Prostate gland (tissue), 2 donors: ENCODE measurements around the gene SCG5. TPM values are rescaled to one million over a fixed set of nuclear protein-coding genes. Genes with fewer than 3 reads are reported as not detected.

Source experiments
- DNase-seq: peaks from one replicate; pipeline ENCODE4 v3.0.0-alpha.2; 2019; ENCODE audit warnings: low spot score
- H3K27ac ChIP-seq, 2 donors: fragments of 200-600 bp; sonication (generic); 2 replicates each; pipeline ENCODE4 v1.5.1; 2017 to 2019
- H3K27me3 ChIP-seq: fragments of 200-600 bp; sonication (generic); replicated peaks from 2 replicates; pipeline ENCODE4 v1.5.1; 2019; ENCODE audit not compliant: insufficient read depth
- H3K36me3 ChIP-seq, 2 donors: fragments of 200-600 bp; sonication (generic); 1 replicate in 1 of 2; 2 replicates in 1 of 2; pipeline versions ENCODE4 v1.5.1 to v1.8.1; 2017 to 2019
- H3K4me1 ChIP-seq: fragments of 200-600 bp; sonication (generic); replicated peaks from 2 replicates; pipeline ENCODE4 v1.5.1; 2019
- H3K4me3 ChIP-seq, 2 donors: fragments of 200-600 bp; sonication (generic); 2 replicates each; pipeline ENCODE4 v1.5.1; 2017 to 2019
- H3K9me3 ChIP-seq: fragments of 200-600 bp; sonication (generic); 2 replicates; pipeline ENCODE4 v1.5.1; 2017
- POLR2A ChIP-seq: fragments of 450-650 bp; IDR thresholded peaks from one replicate; pipeline ENCODE4 v1.6.1; 2016; ENCODE audit warnings: antibody characterized with exemption, mild to moderate bottlenecking
- POLR2AphosphoS5 ChIP-seq: sonication (generic); formaldehyde crosslinking; IDR thresholded peaks from one replicate; pipeline ENCODE4 v1.6.1; 2017; ENCODE audit warnings: antibody characterized with exemption
- WGBS: methylation state at CpG from one replicate; pipeline ENCODE4 v1.1.5; 2018; 5-methylcytosine and 5-hydroxymethylcytosine counted together
- intact Hi-C: fragments of 100-400 bp; cut with DNase I; formaldehyde crosslinking; loops from one replicate; pipeline ENCODE4 v1.14.2; 2022
- total RNA-seq, 2 donors: library from RNA; depleted of rRNA; stranded (reverse); fragments of >200 nt; gene quantifications; one replicate each; pipeline ENCODE4 v1.1.0, GENCODE V29; 2016
- TF ChIP-seq, protein P1 (sequence below), 4 experiments: fragments of 200-600 bp in 2 of 4; fragments of 450-650 bp in 2 of 4; sonication (generic) in 2 of 4; IDR thresholded peaks; 1 replicate in 3 of 4; 2 replicates in 1 of 4; pipeline ENCODE4 v1.5.1; 2016 to 2019; ENCODE audit warnings: antibody characterized with exemption in 4 of 4, mild to moderate bottlenecking in 2 of 4, moderate library complexity in 2 of 4

The SCG5 gene
- total RNA-seq, 2 donors from 2014 or later: 0.96 to 4.2 TPM

DNA sequence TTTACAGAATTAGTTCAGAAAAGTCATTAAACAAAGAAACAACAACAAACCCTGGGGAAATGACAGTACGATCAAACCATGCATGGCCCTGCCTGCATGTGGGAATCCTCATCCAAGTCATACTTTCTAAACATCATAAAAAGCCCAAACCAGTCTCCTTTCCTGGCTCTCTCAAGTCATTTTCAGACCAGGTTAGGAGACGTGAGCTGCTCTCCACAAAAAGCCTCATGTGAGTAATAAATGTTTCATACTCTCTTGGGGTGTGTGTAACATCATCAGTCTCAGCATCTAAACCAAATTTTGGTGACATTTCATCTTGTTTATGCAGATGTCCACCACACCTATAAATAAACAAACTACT lies 95.2 kb downstream of the SCG5 start:
- Histone ChIP-seq H3K9me3 (no peaks in the 10 kb centered on the region), H3K4me3 (no peak overlapping the region), H3K4me1 (no peaks in the 10 kb centered on the region), H3K27me3 (no peaks in the 10 kb centered on the region), H3K27ac (no peak overlapping the region), H3K36me3 (no peaks in the 10 kb centered on the region)
- no peak for TF ChIP-seq POLR2AphosphoS5
- TF ChIP-seq, protein P1, sequence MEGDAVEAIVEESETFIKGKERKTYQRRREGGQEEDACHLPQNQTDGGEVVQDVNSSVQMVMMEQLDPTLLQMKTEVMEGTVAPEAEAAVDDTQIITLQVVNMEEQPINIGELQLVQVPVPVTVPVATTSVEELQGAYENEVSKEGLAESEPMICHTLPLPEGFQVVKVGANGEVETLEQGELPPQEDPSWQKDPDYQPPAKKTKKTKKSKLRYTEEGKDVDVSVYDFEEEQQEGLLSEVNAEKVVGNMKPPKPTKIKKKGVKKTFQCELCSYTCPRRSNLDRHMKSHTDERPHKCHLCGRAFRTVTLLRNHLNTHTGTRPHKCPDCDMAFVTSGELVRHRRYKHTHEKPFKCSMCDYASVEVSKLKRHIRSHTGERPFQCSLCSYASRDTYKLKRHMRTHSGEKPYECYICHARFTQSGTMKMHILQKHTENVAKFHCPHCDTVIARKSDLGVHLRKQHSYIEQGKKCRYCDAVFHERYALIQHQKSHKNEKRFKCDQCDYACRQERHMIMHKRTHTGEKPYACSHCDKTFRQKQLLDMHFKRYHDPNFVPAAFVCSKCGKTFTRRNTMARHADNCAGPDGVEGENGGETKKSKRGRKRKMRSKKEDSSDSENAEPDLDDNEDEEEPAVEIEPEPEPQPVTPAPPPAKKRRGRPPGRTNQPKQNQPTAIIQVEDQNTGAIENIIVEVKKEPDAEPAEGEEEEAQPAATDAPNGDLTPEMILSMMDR (IDR thresholded peaks at IDR 0.05): no peak
- TF ChIP-seq POLR2A: no peak
- no peak for DNase-seq
- 80% methylated on average over 2 of the region's 2 CpGs for WGBS
- intact Hi-C loops: no loop called here

DNA sequence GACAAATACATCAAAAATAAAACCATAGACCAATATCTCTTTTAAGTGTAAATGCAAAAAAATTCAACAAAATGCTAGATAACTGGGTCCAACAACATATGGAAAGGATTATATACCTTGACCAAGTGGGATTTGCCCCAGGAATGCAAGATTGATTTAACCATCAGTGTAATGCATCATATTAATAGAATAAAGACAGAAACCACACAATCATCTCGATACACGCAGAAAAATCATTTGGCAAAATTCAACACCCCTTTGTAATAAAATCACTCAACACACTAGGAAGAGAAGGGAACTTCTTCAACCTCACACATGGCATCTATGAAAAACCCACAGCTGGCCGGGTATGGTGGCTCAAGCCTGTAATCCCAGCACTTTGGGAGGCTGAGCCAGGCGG lies 95.8 kb downstream of the SCG5 start:
- no peaks in the 10 kb centered on the region for H3K9me3 ChIP-seq
- H3K27ac ChIP-seq: no peak overlapping the region
- 91% methylated on average over 4 of the region's 4 CpGs for WGBS
- intact Hi-C loops: no loop called here
- H3K4me3 ChIP-seq: no peak overlapping the region
- no peaks in the 10 kb centered on the region for H3K4me1 ChIP-seq
- DNase-seq: no peak
- no peaks in the 10 kb centered on the region for H3K27me3 ChIP-seq
- TF ChIP-seq POLR2AphosphoS5: no peak
- TF ChIP-seq, protein P1 (IDR thresholded peaks at IDR 0.05): no peak
- no peak for TF ChIP-seq POLR2A
- no peaks in the 10 kb centered on the region for H3K36me3 ChIP-seq

DNA sequence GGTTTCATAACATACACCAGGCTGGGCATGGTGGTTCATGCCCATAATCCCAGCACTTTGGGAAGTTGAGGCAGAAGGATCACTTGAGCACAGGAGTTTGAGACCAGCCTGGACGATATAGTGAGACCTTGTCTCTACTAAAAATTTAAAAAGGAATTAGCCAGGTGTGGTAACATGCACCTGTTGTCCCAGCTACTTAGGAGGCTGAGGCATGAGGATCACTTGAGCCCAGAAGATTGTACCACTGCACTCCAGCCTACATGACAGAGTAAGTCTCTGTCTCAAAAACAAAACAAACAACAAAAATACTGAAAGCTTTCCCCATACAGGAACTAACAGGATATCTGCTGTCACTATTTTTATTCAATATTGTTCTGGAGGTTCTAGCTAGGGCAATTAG lies 97.2 kb downstream of the SCG5 start:
- no peak for DNase-seq
- Histone ChIP-seq H3K4me1 (no peaks in the 10 kb centered on the region), H3K9me3 (no peaks in the 10 kb centered on the region), H3K27ac (no peak overlapping the region), H3K36me3 (no peaks in the 10 kb centered on the region), H3K27me3 (no peaks in the 10 kb centered on the region), H3K4me3 (no peak overlapping the region)
- intact Hi-C loops: no loop called here
- 96% methylated on average over 1 of the region's 1 CpG for WGBS
- TF ChIP-seq POLR2AphosphoS5: no peak
- no peak for TF ChIP-seq POLR2A
- TF ChIP-seq, protein P1 (IDR thresholded peaks at IDR 0.05): no peak

DNA sequence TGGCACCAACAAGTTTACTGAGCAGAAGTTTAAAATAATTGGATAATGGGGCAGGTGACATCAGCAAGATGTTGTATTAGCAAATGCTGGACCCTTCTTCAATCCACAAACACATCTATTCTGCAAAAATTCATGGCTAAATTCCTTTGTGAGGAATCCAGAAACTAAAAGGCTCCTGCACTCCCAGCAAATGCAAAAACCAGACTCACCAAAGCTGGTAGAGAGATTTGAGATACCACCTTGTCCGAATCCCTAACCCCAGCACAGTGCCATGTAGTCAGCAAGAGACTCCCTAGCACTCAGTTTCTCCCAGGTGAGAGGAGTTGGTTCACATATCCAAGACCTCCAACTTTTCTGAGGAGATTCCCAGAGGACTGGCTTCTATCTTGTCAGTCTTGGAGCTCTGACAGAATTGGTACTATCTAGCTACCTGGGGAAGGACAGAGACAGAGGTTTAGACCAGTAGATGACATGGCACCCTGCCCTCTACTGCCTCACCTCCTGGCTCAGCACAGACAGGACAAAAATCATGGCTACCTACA lies 98.1 kb downstream of the SCG5 start:
- TF ChIP-seq, protein P1 (IDR thresholded peaks at IDR 0.05): no peak
- no peak for TF ChIP-seq POLR2AphosphoS5
- no peak for TF ChIP-seq POLR2A
- 93% methylated on average over 1 of the region's 1 CpG for WGBS
- no peaks in the 10 kb centered on the region for H3K27me3 ChIP-seq
- no peak overlapping the region for H3K27ac ChIP-seq
- no peaks in the 10 kb centered on the region for H3K9me3 ChIP-seq
- no peaks in the 10 kb centered on the region for H3K36me3 ChIP-seq
- H3K4me3 ChIP-seq: no peak overlapping the region
- no peak for DNase-seq
- H3K4me1 ChIP-seq: no peaks in the 10 kb centered on the region
- intact Hi-C loops: no loop called here

DNA sequence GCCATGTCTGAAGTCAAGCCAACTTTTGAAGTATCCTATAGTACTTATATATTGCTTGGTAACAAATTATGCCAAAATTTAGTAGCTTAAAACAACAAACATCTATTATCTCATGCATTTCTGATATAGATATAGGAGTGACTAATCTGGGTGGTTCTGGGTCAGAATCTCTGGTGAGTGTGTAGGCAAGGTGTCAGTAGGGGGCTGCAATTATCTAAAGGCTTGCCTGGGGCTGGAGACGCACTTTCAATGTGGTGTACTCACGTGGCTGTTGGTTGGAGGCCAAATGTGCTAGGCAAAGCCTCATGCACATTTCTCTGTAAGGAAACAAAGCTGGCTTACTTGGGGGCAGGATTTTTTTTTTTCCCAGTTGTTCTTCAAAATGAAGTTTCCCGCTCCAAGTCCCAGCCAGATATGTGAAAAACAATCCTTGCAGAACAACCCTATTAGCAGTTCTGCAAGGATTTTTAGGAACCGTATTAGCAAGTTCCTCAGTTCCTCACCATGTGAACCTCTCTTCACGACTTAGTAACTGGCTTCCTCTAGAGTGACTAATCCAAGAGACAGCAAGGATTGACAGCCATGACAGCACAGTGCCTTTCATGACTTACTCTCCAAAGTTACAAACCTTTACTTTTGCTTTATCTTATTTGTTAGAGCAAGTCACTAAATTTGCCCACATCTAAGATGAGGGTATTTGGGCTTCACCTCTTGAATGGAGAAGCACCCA lies 102.1 kb downstream of the SCG5 start:
- Histone ChIP-seq H3K27ac (no peak overlapping the region), H3K4me3 (no peak overlapping the region), H3K27me3 (no peaks in the 10 kb centered on the region), H3K9me3 (no peaks in the 10 kb centered on the region), H3K36me3 (no peaks in the 10 kb centered on the region), H3K4me1 (no peaks in the 10 kb centered on the region)
- intact Hi-C loops: no loop called here
- WGBS: 39% methylated on average over 5 of the region's 5 CpGs
- DNase-seq: no peak
- TF ChIP-seq POLR2AphosphoS5 (no peak), POLR2A (no peak)
- TF ChIP-seq, protein P1 (IDR thresholded peaks at IDR 0.05): no peak
